Measurements from ENCODE around the gene ATP11A.

ATP11A gene

GRCh38 chr13:112904436-112904960 lies 214.7 kb downstream of the ATP11A start:
- no peak for DNase-seq (ENCODE audit: low read depth in 2 of 2)

GRCh38 chr13:112905086-112905485 lies 215.2 kb downstream of the ATP11A start:
- no peak for DNase-seq (ENCODE audit: low read depth in 2 of 2)

GRCh38 chr13:112905619-112905989 lies 215.8 kb downstream of the ATP11A start:
- DNase-seq (ENCODE audit: low read depth in 2 of 2), result no peak

- DNase-seq (ENCODE audit: low read depth in 2 of 2), result no peak
These were observed 216.3 kb downstream of the ATP11A start for GRCh38 chr13:112905990-112906641.

GRCh38 chr13:112907286-112907685 lies 217.4 kb downstream of the ATP11A start:
- no peak for DNase-seq (ENCODE audit: low read depth in 2 of 2)

- no peak for DNase-seq (ENCODE audit: low read depth in 2 of 2)
These were observed 218.1 kb downstream of the ATP11A start for GRCh38 chr13:112907871-112908331.

- DNase-seq (ENCODE audit: low read depth in 2 of 2), result no peak
These were observed 218.5 kb downstream of the ATP11A start for GRCh38 chr13:112908342-112908741.

- no peak for DNase-seq (ENCODE audit: low read depth in 2 of 2)
These were observed 220.2 kb downstream of the ATP11A start for GRCh38 chr13:112910016-112910415.

- no peak for DNase-seq (ENCODE audit: low read depth in 2 of 2)
These were observed 220.9 kb downstream of the ATP11A start for GRCh38 chr13:112910616-112911280.

- DNase-seq (ENCODE audit: low read depth in 2 of 2), result no peak
These were observed 221.5 kb downstream of the ATP11A start for GRCh38 chr13:112911285-112911701.

GRCh38 chr13:112911883-112912282 lies 222.0 kb downstream of the ATP11A start:
- DNase-seq (ENCODE audit: low read depth in 2 of 2), result no peak

- no peak for DNase-seq (ENCODE audit: low read depth in 2 of 2)
These were observed 223.0 kb downstream of the ATP11A start for GRCh38 chr13:112912726-112913440.

GRCh38 chr13:112916296-112916695 lies 226.5 kb downstream of the ATP11A start:
- no peak for DNase-seq (ENCODE audit: low read depth in 2 of 2)

- no peak for DNase-seq (ENCODE audit: low read depth in 2 of 2)
These were observed 227.3 kb downstream of the ATP11A start for GRCh38 chr13:112917056-112917664.

- no peak for DNase-seq (ENCODE audit: low read depth in 2 of 2)
These were observed 227.9 kb downstream of the ATP11A start for GRCh38 chr13:112917737-112918136.

GRCh38 chr13:112918266-112918665 lies 228.4 kb downstream of the ATP11A start:
- no peak for DNase-seq (ENCODE audit: low read depth in 2 of 2)

GRCh38 chr13:112918746-112919145 lies 228.9 kb downstream of the ATP11A start:
- DNase-seq (ENCODE audit: low read depth in 2 of 2), result no peak

GRCh38 chr13:112923962-112924361 lies 234.1 kb downstream of the ATP11A start:
- no peak for DNase-seq (ENCODE audit: low read depth in 2 of 2)

- no peak for DNase-seq (ENCODE audit: low read depth in 2 of 2)
These were observed 234.5 kb downstream of the ATP11A start for GRCh38 chr13:112924365-112924764.

- no peak for DNase-seq (ENCODE audit: low read depth in 2 of 2)
These were observed 236.2 kb downstream of the ATP11A start for GRCh38 chr13:112926003-112926402.

- no peak for DNase-seq (ENCODE audit: low read depth in 2 of 2)
These were observed 237.2 kb downstream of the ATP11A start for GRCh38 chr13:112926993-112927392.

Data from stimulated activated CD8-positive, alpha-beta memory T cell treated with anti-CD3 and anti-CD28 coated beads, Interleukin-2, amount 100 ng/mL, for 1 hour (primary cell).